K562 (cell line): ENCODE results near the gene C3. TPM values are rescaled to one million over a fixed set of nuclear protein-coding genes. Genes with fewer than 3 reads are reported as not detected.

ENCODE experiments used
- ATAC-seq: fragments of 200-7000 bp; cut with Tn5 transposase; 3 replicates; pipeline ENCODE4 v1.9.1; 2020; ENCODE audit warnings: moderate library complexity
- BruUV-seq: library from RNA; stranded (reverse); fragments of 400-500 nt; replicated peaks from 2 replicates; lab custom pipeline; 2021; lab: Mats Ljungman, UMichigan
- CTCF ChIA-PET: fragments of 300-600 bp; formaldehyde crosslinking; extraction: SDS; loops from one replicate; lab custom pipeline; 2021; ENCODE audit warnings: low intra/inter-chr PET ratio; lab: Yijun Ruan, JAX
- POLR2A ChIA-PET: fragments of 300-600, 350-650 bp; sonication (Branson Sonifier 250); formaldehyde crosslinking; extraction: SDS; loops from one replicate; lab custom pipeline; 2021; ENCODE audit warnings: antibody characterized with exemption, inconsistent platforms; lab: Yijun Ruan, JAX
- DNase-seq, 4 experiments: peaks; one replicate each; pipeline versions ENCODE4 v3.0.0 to v3.0.0-alpha.2; 2011 to 2018; ENCODE audit warnings: low spot score in 3 of 4, mixed read lengths in 3 of 4; ENCODE audit errors: extremely low read depth in 1 of 4
- FAIRE-seq: peaks from 2 replicates; lab custom pipeline; 2011; peaks lifted over from hg19 to GRCh38; lab: Jason Lieb, UNC
- H2AFZ ChIP-seq: 2 replicates; pipeline ENCODE4 v1.6.0; 2011; ENCODE audit warnings: low read depth, low read length, control low read depth, inconsistent platforms
- H3K27ac ChIP-seq: fragments of 200-600 bp; 3 replicates; pipeline ENCODE4 v1.8.0; 2011; ENCODE audit warnings: low read depth, mild to moderate bottlenecking, control low read depth, inconsistent platforms, low read length, moderate library complexity, mixed read lengths; ENCODE audit errors: extremely low read depth
- H3K27me3 ChIP-seq, 2 experiments: fragments of 300-600 bp in 1 of 2; 2 replicates in 1 of 2; 3 replicates in 1 of 2; pipeline versions ENCODE4 v1.6.0 to v1.8.0; 2011; ENCODE audit warnings: inconsistent platforms in 2 of 2, low read length in 2 of 2, mild to moderate bottlenecking in 1 of 2, mixed read lengths in 1 of 2, moderate library complexity in 1 of 2; ENCODE audit not compliant: control insufficient read depth in 2 of 2, insufficient read depth in 2 of 2
- H3K36me3 ChIP-seq: fragments of 300-600 bp; 3 replicates; pipeline ENCODE4 v1.8.0; 2011; ENCODE audit warnings: mild to moderate bottlenecking, low read length, inconsistent platforms; ENCODE audit not compliant: control insufficient read depth, insufficient read depth
- H3K4me1 ChIP-seq, 2 experiments: fragments of 200-600 bp in 1 of 2; replicated peaks in 1 of 2; 2 replicates in 1 of 2; 3 replicates in 1 of 2; pipeline versions ENCODE4 v1.5.1 to v1.8.0; 2011; ENCODE audit warnings: inconsistent platforms in 2 of 2, low read length in 2 of 2, mild to moderate bottlenecking in 1 of 2, mixed read lengths in 1 of 2, moderate library complexity in 1 of 2; ENCODE audit not compliant: control insufficient read depth in 2 of 2, insufficient read depth in 2 of 2
- H3K4me2 ChIP-seq: 2 replicates; pipeline ENCODE4 v1.6.1; 2011; ENCODE audit warnings: low read length, control low read depth, inconsistent platforms, mixed read lengths; ENCODE audit not compliant: insufficient read depth
- H3K4me3 ChIP-seq: fragments of 200-600 bp; sonication (generic), shearing (Covaris generic); 2 replicates; pipeline ENCODE4 v1.5.1; 2016; ENCODE audit warnings: control low read depth, inconsistent platforms
- H3K79me2 ChIP-seq: fragments of 200-600 bp; 3 replicates; pipeline ENCODE4 v1.8.0; 2011; ENCODE audit warnings: low read length, inconsistent platforms; ENCODE audit not compliant: control insufficient read depth, insufficient read depth
- H3K9ac ChIP-seq, 2 experiments: 2 replicates each; pipeline versions ENCODE4 v1.6.0 to v1.6.1; 2011; ENCODE audit warnings: low read depth in 2 of 2, low read length in 2 of 2, control low read depth in 1 of 2, inconsistent platforms in 1 of 2, mild to moderate bottlenecking in 1 of 2, mixed read lengths in 1 of 2; ENCODE audit not compliant: insufficient read depth in 1 of 2
- H3K9me1 ChIP-seq: one replicate; pipeline ENCODE4 v1.6.0; 2011; ENCODE audit warnings: inconsistent platforms, mild to moderate bottlenecking, low read length, moderate library complexity; ENCODE audit not compliant: control insufficient read depth, insufficient read depth
- H3K9me3 ChIP-seq: replicated peaks from 2 replicates; pipeline ENCODE4 v1.5.1; 2011; ENCODE audit warnings: low read depth, low read length, inconsistent platforms; ENCODE audit not compliant: control insufficient read depth, insufficient read depth
- H4K20me1 ChIP-seq: replicated peaks from 2 replicates; pipeline ENCODE4 v1.6.1; 2011; ENCODE audit warnings: low read length, inconsistent platforms, mixed read lengths; ENCODE audit not compliant: control insufficient read depth, insufficient read depth
- ATF1 ChIP-seq, 2 experiments: fragments of 450-650 bp in 1 of 2; IDR thresholded peaks; 2 replicates each; pipeline ENCODE4 v1.6.1; 2016; ENCODE audit warnings: missing compliant biosample characterization in 1 of 2, missing genetic modification characterization in 1 of 2
- BACH1 ChIP-seq: fragments of 200-800 bp; sonication (Bioruptor generic); IDR thresholded peaks from 2 replicates; pipeline ENCODE4 v1.6.1; 2016; ENCODE audit warnings: missing genetic modification characterization, missing compliant biosample characterization
- BCOR ChIP-seq: fragments of 450-650 bp; IDR thresholded peaks from 2 replicates; pipeline ENCODE4 v1.6.1; 2016
- CBX3 ChIP-seq, 2 experiments: IDR thresholded peaks; 1 replicate in 1 of 2; 2 replicates in 1 of 2; pipeline ENCODE4 v1.6.1; 2012; ENCODE audit warnings: inconsistent platforms in 2 of 2, low read length in 2 of 2, borderline replicate concordance in 1 of 2, control low read depth in 1 of 2
- CTCFL ChIP-seq: IDR thresholded peaks from 2 replicates; pipeline ENCODE4 v1.6.1; 2011; ENCODE audit warnings: borderline replicate concordance, low read depth, mild to moderate bottlenecking, moderate library complexity, low read length; ENCODE audit not compliant: insufficient read depth, poor library complexity, severe bottlenecking
- GABPB1 ChIP-seq: sonication (generic); formaldehyde crosslinking; IDR thresholded peaks from 2 replicates; pipeline ENCODE4 v1.8.0; 2022; ENCODE audit warnings: mild to moderate bottlenecking, missing genetic modification reagents
- GTF2F1 ChIP-seq: IDR thresholded peaks from 2 replicates; pipeline ENCODE4 v1.6.1; 2011; ENCODE audit warnings: low read depth, low read length, improper control_type of control experiment
- HDAC2 ChIP-seq: fragments of 450-650 bp; IDR thresholded peaks from 2 replicates; pipeline ENCODE4 v1.6.1; 2016; ENCODE audit warnings: mild to moderate bottlenecking
- HEY1 ChIP-seq: fragments of 250-450 bp; sonication (Bioruptor Pico); IDR thresholded peaks from 2 replicates; pipeline ENCODE4 v1.5.0; 2020; ENCODE audit warnings: mild to moderate bottlenecking, moderate library complexity, borderline replicate concordance
- HMGXB4 ChIP-seq: sonication (generic); formaldehyde crosslinking; IDR thresholded peaks from 2 replicates; pipeline ENCODE4 v1.8.1; 2023; ENCODE audit warnings: mild to moderate bottlenecking, missing genetic modification reagents
- JUND ChIP-seq, 2 experiments: IDR thresholded peaks; 2 replicates in 1 of 2; 3 replicates in 1 of 2; pipeline ENCODE4 v1.6.1; 2011; ENCODE audit warnings: borderline replicate concordance in 2 of 2, low read depth in 2 of 2, low read length in 2 of 2, improper control_type of control experiment in 1 of 2, missing biosample characterization in 1 of 2, missing genetic modification characterization in 1 of 2, missing genetic modification reagents in 1 of 2
- PCBP1 ChIP-seq: fragments of 200-400 bp; formaldehyde crosslinking; IDR thresholded peaks from 2 replicates; pipeline ENCODE4 v1.6.1; 2018; ENCODE audit warnings: mild to moderate bottlenecking, low read depth, low read length; ENCODE audit not compliant: poor library complexity, severe bottlenecking
- RFX1 ChIP-seq: fragments of 450-650 bp; IDR thresholded peaks from 2 replicates; pipeline ENCODE4 v1.6.1; 2016; ENCODE audit warnings: mild to moderate bottlenecking, moderate library complexity
- STAT5A ChIP-seq: IDR thresholded peaks from 2 replicates; pipeline ENCODE4 v1.6.1; 2012; ENCODE audit warnings: low read length, inconsistent platforms, borderline replicate concordance
- TBL1XR1 ChIP-seq, 2 experiments: IDR thresholded peaks; 2 replicates each; pipeline ENCODE4 v1.6.1; 2012; ENCODE audit warnings: improper control_type of control experiment in 2 of 2, low read length in 2 of 2, mild to moderate bottlenecking in 1 of 2
- ZNF121 ChIP-seq: sonication (generic); formaldehyde crosslinking; conservative IDR thresholded peaks from 2 replicates; pipeline ENCODE4 v1.8.0; 2022; ENCODE audit warnings: missing genetic modification reagents
- ZNF133 ChIP-seq: fragments of 250-450 bp; sonication (Bioruptor Pico); IDR thresholded peaks from 2 replicates; pipeline ENCODE4 v1.4.0; 2020; ENCODE audit warnings: mild to moderate bottlenecking
- ZNF239 ChIP-seq: fragments of 250-450 bp; sonication (Bioruptor Pico); IDR thresholded peaks from 2 replicates; pipeline ENCODE4 v1.4.0; 2020; ENCODE audit warnings: mild to moderate bottlenecking
- ZNF384 ChIP-seq: IDR thresholded peaks from 2 replicates; pipeline ENCODE4 v1.6.1; 2012; ENCODE audit warnings: low read depth, low read length, improper control_type of control experiment
- ZZZ3 ChIP-seq: fragments of 450-650 bp; IDR thresholded peaks from 2 replicates; pipeline ENCODE4 v1.6.1; 2016; ENCODE audit warnings: antibody characterized with exemption, mild to moderate bottlenecking, moderate library complexity
- WGBS: fragments of 100-300 bp; shearing (Covaris generic); methylation state at CpG from one replicate; pipeline ENCODE4 v1.1.6; 2016; ENCODE audit warnings: low coverage, mixed read lengths; ENCODE audit not compliant: insufficient coverage; ENCODE audit errors: missing lambda C conversion rate; 5-methylcytosine and 5-hydroxymethylcytosine counted together
- in situ Hi-C: fragments of 300-500 bp; cut with MboI; formaldehyde crosslinking; loops from 4 replicates; pipeline ENCODE4 v1.15.0; 2018; ENCODE audit warnings: inconsistent platforms, mixed read lengths
- intact Hi-C: fragments of 100-400 bp; cut with micrococcal nuclease; formaldehyde crosslinking; loops from 2 replicates; pipeline ENCODE4 v1.14.2; 2022
- polyA plus RNA-seq, 8 experiments: library from polyadenylated mRNA; depleted of rRNA in 4 of 8; stranded (reverse) in 5 of 8; unstranded in 3 of 8; fragments of >200 nt; fragmentation: Nextera tagmentation in 2 of 8; fragmentation: Illumina TruSeq in 1 of 8; extraction: Ambion mirVana in 2 of 8; extraction: Trizol in 1 of 8; gene quantifications; 2 replicates each; pipeline versions ENCODE4 v1.2.1 to v1.2.3, GENCODE V29; 2011 to 2014; ENCODE audit warnings: inconsistent platforms in 1 of 8, missing spikeins in 1 of 8
- total RNA-seq, 7 experiments: library from RNA; depleted of rRNA in 6 of 7; stranded (reverse); fragments of >200 nt in 6 of 7; fragmentation: Illumina TruSeq in 2 of 7; extraction: Trizol in 2 of 7; gene quantifications; 2 replicates each; pipeline versions ENCODE4 v1.2.1 to v1.2.3, GENCODE V29; 2011 to 2021; ENCODE audit warnings: low replicate concordance in 1 of 7

The C3 gene
- total and polyA plus RNA-seq, 9 of the 15 experiments (the other 6 are each of a cell fraction or from before 2014, with no cell fraction given) = 0.59 to 10.6 (median 2.2) TPM

DNA sequence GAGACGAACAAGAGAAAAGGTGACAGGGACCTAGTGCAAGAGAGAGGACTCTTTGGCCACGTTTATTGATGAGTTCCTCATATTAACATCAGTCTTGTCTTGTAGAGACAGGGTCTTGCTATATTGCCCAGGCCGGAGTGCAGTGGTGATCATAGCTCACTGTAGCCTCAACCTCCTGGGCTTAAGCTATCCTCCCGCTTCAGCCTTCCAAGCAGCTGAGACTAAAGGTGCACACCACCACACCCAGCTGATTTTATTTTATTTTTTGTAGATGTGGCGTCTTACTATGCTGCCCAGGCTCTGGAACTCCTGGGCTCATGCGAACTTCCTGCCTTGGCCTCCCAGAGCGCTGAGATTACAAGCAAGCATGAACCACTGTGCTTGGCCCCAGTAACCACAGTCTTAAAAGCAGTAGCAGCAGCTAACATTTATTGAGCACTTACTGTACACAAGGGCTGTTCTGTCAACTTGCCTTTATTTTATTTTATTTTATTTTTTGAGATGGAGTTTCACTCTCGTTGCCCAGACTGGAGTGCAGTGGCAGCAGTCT, 47.9 kb upstream of the C3 start:
- no TSS peak for BruUV-seq
- ChIA-PET POLR2A (no interaction called here), CTCF (no interaction called here)
- ATAC-seq (no peak), DNase-seq (no peak), FAIRE-seq (no peak)
- Histone ChIP-seq H3K27ac (no peak overlapping the region), H3K9ac (peak overlapping the region in 1 of 2 experiments; percentile 81; a peak in 1 of 4 replicates), H3K27me3 (no peaks in the 10 kb centered on the region), H3K9me1 (peaks cover 4% of the 10 kb centered on the region), H3K4me2 (peak overlapping the region; percentile 91), H3K9me3 (no peaks in the 10 kb centered on the region), H4K20me1 (no peaks in the 10 kb centered on the region), H3K4me3 (no peak overlapping the region), H3K4me1 (peaks cover 9 to 36% of the 10 kb centered on the region in 2 experiments), H2AFZ (peak overlapping the region; percentile 95), H3K36me3 (no peaks in the 10 kb centered on the region), H3K79me2 (peaks cover 20% of the 10 kb centered on the region)
- intact Hi-C loops (loop anchor here (10.0 kb wide), 1 partner anchor 96 kb away; no protein-coding TSS in a partner anchor), in situ Hi-C loops (no loop called here)
- 65% methylated on average over 8 of the region's 8 CpGs for WGBS
- TF ChIP-seq ZNF133 (CRISPR knock-in tag) (no peak), GTF2F1 (no peak), HMGXB4 (CRISPR knock-in tag) (no peak), PCBP1 (no peak), ATF1 (CRISPR knock-in tag; IDR thresholded peaks at IDR 0.05) (no peak), ATF1 (tag; IDR thresholded peaks at IDR 0.05) (peak; percentile 61; the same call in 1 of the 2 replicates), ZNF121 (CRISPR knock-in tag) (peak; percentile 94), HEY1 (CRISPR knock-in tag) (no peak), ZNF239 (no peak), RFX1 (no peak), HDAC2 (0 out of 2 replicates have a peak, but pooled peaks have one; percentile 4), CBX3 (IDR thresholded peaks at IDR 0.05; ENCODE audit: borderline replicate concordance in 1 of 2, low read length in 2 of 2) (no peak), GABPB1 (CRISPR knock-in tag) (no peak), TBL1XR1 (IDR thresholded peaks at IDR 0.05; ENCODE audit: low read length in 2 of 2) (no peak), BACH1 (tag) (no peak), CTCFL (no peak), JUND (IDR thresholded peaks at IDR 0.05; ENCODE audit: borderline replicate concordance, low read depth, low read length) (no peak), JUND (tag; IDR thresholded peaks at IDR 0.05; ENCODE audit: borderline replicate concordance, low read depth, low read length) (no peak), ZNF384 (no peak), ZZZ3 (no peak), STAT5A (no peak), BCOR (peak; percentile 5; the same call in 1 of the 2 replicates)
